Renal cortex interstitium (tissue), 11 donors: ENCODE data around the gene OPHN1. TPM values are rescaled to one million over a fixed set of nuclear protein-coding genes. Genes with fewer than 3 reads are reported as not detected.
A peak's percentile ranks its signal among the peaks of the same experiment; 100 is the strongest.
"Not testable (repeated sequence)": the region's sequence is repeated elsewhere in the genome, so short reads cannot be mapped to it uniquely, and the experiment has no call there.

Source experiments
- DNase-seq, 11 donors: peaks; one replicate each; pipeline ENCODE4 v3.0.0-alpha.2; 2013; ENCODE audit warnings: low read depth in 9 of 11, low spot score in 4 of 11; ENCODE audit errors: extremely low read depth in 1 of 11
- polyA plus RNA-seq, 3 donors: library from polyadenylated mRNA; unstranded; fragments of 120-200 nt; gene quantifications; one replicate each; pipeline ENCODE4 v1.2.1, GENCODE V29; 2013; ENCODE audit not compliant: insufficient read length in 3 of 3

OPHN1 gene
- polyA plus RNA-seq, 3 donors = 8.8 to 11.3 (median 9.0) TPM

DNA sequence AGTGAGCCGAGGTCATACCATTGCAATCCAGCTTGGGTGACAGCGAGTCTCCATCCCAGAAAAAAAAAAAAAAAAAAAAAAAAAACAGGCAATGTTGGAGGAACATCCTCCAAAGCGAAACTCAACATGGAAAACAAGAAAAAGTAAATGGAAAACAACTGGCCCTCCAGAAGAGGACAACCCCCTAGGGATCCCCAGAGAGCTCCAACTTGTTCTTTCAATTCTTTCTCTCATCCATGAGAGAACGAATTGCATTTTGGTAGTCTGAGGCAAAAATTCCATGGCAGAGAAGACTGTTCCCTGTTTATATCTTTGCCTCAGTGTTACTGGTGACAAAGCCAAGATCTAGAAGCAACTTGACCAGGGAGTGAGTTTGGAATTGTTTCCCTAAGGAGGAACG is 49.8 kb downstream of the OPHN1 start:
- DNase-seq = no peak

DNA sequence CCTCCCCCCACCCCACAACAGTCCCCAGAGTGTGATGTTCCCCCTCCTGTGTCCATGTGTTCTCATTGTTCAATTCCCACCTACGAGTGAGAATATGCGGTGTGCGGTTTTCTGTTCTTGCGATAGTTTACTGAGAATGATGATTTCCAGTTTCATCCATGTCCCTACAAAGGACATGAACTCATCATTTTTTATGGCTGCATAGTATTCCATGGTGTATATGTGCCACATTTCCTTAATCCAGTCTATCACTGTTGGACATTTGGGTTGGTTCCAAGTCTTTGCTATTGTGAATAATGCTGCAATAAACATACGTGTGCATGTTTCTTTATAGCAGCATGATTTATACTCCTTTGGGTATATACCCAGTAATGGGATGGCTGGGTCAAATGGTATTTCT is 55.7 kb downstream of the OPHN1 start:
- not testable (repeated sequence) for DNase-seq

DNA sequence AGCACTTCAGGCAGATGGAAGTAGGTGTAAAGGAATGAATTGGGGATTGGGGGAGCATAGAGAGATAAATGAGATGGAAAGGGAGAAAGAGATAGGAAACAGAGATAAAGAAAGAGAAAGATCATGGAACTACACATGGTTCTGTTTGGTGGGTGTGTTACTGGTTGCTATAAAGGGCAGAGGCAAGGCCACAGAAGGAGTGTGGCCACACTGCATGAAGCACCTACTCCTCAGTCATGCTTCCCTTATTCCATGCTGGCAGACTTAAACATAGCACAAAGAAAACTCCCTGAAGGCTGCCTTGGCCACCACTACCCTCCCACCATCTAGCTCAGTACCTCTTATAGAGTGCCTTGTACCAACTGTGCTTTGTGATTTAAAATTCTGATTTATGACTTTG is 56.9 kb downstream of the OPHN1 start:
- DNase-seq = no peak

DNA sequence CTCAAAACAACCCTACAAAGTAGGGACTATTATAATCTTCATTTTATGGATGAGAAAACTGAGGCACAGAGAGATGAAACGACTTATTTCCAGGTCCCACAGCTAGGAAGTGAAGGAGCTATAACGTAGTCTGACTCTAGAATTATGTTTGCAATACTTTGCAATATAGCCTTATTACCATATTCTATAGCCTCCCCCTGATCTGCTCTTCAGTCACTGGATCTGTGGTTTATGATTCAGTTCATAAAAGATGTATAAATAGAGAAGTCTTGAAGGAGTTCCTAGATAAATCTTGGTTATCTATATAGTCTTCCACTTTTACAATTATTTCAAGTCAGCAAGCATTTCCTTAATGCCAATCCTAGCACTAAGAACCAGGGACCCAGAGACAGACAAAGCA is 57.5 kb downstream of the OPHN1 start:
- DNase-seq = no peak

DNA sequence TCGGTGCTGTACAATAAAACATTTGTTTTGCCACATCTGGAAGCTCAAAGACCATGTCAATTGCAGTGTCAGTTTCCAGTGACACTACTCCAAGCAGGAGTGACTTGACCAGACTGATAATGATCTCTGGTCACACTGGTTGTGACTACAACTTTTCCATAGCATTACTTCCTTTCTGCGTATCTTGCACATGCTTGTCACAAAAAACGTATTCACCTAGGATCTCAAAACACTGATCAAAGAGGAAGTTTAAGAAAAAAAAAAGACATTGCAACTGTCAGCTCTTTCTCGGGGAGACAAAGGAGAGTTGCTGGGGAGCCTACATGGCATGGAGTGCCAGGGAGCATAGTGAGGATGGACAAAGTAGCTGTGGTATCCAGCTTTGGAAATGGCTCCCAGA is 60.6 kb downstream of the OPHN1 start:
- no peak for DNase-seq

DNA sequence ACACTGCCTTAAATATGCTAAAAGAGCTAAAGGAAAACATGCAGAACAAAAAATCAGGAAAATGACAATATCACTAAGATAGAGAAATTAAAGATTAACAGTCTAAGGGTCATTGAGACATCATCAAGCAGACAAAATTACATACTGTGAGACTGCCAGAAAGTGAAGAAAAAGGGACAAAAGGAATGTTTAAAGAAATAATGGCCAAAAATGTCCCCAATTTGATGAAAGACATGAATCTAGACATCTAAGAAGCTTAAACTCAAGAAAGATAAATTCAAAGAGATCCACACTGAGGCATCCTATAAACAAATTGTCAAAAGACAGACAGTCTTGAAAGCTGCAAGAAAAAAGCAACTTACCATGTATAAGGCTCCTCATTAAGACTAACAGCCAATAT is 63.7 kb downstream of the OPHN1 start:
- no peak for DNase-seq

DNA sequence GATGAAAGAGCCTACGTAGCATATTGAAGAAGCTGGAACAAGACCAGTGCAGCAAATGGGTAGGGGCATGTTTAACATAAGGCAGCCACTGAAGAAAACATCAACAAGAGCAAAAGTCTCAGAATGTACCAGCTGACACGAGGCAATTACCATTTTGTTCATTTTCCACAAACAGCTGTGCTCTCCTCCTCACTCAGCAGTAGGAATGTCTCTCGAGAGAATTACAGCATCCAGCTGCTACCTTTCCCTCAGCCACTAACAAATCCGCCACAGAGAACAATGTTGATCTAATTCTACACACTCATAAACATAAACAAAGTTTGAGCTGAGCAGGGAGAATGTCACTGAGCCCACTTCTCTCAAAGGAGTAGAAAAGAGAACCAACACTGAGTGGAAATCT is 68.0 kb downstream of the OPHN1 start:
- peak in 9 of 11 donors; percentile 5 to 46 (median 26) for DNase-seq

DNA sequence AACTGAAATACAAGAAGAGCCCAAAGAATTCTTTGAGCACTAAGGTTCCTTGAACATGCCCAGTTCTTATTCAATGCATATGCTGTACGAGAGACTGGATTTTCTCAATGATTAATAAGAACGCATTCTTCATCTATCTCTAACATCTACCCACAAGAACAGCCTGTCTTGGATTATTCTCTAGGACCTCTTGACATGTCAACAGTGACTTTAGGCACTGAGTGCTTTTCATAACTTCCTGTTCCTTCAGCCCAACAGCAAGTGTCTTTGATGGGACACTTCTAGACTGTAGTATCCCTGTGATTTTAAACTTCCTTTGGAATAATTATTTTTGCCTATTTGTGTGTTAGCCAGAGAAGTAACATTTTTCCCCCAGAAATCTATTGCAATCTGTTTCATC is 69.3 kb downstream of the OPHN1 start:
- no peak for DNase-seq

DNA sequence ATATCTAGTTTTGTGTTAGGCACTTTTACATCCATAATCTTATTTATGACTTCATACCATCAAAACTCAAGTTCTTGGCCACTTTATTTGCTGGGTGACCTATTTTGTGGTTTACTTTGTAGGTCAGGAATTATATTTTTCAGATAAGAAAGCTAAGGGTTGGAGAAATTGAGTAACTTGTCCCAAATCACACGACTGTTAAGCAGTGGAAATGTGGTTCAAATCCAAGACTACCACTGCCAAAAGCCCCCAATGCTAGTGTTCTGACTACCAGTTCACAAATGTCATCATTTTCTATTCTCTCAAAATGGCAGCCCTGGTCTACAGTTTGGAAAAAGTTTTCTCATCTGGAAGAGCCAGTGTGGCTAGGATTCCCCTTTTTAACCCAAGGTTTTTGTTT is 74.6 kb downstream of the OPHN1 start:
- no peak for DNase-seq

DNA sequence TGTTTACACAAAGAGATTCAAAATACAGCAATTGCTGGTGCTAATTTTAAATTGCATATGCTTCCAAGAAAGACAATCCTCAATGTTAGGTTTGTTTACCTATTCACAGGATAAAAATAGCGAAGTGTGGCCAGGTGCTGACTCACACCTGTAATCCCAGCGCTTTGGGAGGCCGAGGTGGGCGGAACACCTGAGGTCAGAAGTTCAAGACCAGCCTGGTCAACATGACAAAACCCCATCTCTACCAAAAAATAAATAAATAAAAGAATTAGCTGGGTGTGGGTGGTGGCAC is 77.7 kb downstream of the OPHN1 start:
- no peak for DNase-seq

DNA sequence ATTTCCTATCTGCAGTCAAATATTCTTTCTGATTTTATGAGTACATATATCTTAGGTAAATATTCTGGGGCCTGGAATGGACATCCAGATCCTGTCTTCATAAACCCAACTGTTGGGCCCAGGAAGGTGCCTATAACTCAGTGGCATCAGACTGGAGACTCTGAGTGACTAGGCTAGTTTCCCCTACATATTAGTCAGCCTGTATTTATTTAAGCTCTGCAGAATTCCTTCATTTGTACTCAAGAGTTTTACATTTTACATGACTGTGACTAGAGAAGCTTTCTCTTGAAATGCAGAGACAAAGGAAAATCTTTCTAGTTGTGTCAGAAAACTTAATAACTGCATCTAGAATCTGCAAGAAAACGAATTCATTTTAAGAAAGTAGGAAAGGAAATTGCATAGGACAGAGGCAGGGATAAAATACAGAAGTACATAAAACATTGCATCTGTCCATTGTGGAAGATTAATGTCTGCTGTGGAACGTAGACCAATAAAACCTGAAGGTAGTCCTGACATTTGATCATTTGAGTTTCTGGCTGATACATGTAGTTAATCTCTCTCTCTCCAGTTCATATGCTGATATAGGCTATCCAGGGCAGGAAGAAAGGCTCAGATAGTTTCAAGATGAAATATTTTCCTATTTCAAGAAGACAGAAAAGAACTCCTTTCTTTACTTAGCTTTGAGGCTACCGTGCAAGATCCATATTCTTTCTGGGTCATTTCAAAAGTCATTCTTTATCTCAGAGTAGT is 78.2 kb downstream of the OPHN1 start:
- DNase-seq = peak in 1 of 11 donors; percentile 1

DNA sequence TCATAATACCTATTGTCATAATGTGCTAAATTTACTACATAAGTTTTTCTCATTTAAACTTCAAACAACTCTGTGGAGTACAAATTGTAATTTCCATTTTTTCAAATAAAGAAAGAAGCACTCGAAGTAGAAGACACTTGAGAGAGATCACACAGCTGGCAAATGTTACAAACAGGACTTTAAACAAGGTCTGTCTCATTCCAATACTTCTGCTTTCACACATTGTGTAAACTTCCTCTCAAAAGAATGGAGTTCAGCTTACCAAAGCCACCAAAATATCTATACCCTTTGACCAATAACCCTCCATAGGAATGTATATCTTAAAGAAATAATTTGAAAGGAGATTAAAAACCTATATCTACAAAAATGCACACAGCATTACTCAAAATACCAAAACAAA is 88.3 kb downstream of the OPHN1 start:
- DNase-seq = no peak

DNA sequence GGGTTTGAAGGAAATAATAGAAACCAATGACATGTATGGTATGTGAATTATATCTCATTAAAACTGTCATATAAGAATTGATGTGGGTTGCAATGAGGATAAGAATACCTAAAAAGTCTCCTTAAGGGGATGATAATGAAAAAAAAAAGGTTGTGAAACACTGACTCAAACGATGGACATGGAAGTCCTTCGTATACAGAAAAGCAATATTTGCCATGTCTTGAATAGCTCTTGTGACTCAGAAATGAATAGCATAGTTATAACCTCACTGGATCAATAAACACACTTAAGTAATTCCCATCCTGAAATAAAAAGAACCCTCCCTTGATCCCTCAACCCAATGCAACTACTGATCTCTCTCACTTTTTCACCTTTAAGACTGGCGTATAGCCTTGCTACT is 89.7 kb downstream of the OPHN1 start:
- DNase-seq = no peak

DNA sequence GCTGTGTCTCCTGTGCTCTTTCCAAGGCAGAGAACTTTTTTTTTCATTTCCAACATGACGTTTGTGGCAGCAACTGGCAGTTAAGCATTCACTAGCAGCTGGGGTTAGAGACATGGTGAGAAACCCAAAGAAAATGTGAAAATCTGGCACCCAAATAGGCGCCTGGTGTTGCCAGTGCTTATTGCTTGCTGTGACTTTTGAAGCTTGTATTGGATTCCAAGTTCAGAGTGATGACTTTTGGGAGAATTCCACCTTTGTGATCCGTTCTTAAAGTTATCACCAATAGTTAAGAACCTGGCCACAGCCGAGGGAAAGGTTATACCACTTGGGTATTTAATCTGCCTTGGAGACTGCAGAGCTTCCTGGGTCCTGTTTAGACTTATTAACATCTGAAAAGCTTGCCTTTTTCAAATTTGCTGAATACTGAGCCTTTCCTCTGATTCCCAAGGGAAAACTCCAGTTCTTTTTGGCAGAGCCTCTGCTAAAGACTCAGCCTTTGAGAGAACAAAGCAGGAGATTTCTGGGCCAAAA is 101.0 kb downstream of the OPHN1 start:
- no peak for DNase-seq

DNA sequence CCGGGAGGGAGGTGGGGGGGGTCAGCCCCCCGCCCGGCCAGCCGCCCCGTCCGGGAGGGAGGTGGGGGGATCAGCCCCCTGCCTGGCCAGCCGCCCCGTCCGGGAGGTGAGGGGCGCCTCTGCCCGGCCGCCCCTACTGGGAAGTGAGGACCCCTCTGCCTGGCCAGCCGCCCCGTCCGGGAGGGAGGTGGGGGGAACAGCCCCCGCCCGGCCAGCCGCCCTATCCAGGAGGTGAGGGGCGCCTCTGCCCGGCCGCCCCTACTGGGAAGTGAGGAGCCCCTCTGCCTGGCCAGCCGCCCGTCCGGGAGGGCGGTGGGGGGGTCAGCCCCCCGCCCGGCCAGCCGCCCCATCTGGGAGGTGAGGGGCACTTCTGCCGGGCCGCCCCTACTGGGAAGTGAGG is 106.5 kb downstream of the OPHN1 start:
- not testable (repeated sequence) for DNase-seq

DNA sequence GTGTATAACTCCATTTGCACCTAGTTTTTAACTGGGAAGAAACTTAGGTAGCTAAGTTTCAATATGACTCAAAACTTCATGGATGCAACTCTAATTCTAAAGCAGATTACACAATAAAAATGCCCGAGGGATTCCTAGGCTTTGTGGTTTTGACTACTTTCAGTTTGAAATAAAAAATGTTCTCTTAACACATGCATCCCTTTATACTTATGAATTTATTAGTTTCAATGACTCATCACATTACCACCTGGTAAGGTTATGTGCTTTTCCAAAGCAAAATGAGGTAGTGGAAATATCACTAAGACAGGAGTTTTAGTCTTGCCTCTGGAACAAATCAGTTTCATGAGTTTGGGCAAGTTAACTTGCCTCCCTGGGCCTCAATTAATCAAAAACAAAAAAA is 125.5 kb downstream of the OPHN1 start:
- DNase-seq = no peak

DNA sequence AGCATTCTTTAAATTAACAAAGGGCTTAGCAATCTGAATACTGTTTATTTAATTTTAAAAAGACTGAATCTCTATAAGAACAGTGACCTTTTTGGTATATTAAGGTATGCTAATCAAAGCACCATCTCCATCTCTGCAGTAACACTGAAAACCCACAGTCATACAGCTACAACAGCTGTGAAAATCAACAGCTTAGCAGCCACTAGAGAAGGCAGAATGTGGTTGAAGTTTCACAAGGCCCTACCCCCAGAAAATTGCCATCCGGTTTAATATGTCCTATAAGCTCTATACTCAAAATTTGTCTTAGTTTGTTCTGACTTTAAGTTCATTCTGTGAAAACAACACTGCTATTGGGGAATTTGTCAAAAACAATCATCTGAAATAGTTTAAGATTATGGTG is 128.7 kb downstream of the OPHN1 start:
- no peak for DNase-seq

DNA sequence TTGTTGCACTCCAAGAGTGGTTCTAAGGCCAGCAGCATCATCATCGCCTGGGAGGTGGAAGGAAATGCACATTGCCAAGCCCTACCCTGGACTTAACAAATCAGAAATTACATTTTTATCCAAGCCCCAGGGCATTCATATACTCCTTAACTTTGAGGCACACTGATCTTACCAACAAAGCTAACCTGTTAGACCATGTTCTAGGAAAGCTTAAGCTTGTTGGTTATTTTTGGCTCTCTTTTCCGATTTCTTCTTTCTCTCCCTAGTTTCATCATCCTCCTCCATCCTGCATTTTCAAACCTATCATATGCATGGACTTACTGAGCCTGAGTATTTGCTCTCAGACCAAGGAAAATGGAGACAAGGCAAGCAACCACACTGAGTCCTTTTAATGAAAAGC is 133.4 kb downstream of the OPHN1 start:
- no peak for DNase-seq

DNA sequence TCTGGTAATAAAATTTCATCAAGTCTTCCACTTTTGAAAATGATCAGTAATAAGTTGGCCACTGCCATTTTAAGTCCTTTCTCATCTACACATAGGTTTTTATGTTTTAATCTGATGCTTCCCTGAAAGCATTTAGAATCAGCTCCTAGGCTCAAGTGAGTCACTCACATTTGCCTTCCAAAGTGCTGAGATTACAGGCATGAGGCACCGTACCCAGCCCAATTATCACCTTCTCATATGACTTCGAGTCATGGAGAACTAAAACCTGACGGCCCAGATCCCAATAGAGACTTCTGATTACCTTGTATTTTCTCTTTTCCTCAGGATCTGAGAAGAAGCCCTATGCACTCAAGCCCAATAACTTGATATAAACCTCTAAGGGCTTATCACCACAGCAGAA is 140.8 kb downstream of the OPHN1 start:
- DNase-seq = no peak

DNA sequence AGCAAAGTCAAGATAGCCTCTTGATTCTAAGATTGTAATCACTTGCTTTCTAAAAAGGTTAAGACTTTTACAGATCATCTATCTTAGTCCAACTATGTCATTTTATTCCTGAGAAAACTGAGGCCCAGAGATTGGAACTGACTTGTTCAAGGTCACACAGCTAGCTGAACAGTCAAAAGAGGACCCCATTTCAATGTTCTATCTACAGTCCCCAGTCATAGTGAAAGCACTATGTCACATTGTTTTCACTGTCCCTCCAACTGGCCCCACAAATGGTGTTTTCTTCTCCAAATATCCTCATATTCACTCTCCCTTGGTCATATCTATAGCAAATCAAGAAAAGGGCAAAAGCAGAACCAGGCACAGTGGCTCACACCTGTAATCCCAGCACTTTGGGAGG is 145.2 kb downstream of the OPHN1 start:
- no peak for DNase-seq

DNA sequence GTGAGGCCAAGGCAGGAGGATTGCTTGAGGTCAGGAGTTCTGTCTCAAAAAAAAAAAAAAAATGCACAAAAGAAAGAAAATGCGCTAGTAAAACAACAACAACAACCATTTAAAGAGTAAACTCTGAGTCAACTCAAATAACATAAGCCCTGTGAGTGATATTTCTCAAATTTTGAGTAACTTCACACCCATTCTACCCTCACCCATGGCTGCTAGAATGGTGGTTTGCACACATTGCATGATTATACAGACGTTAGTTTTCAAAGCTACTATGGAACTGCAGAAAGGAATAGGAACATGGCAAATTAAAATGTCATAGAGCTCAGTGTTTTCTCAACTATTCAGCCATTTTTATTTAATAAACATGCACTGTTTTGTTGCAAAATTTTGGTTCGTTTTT is 145.9 kb downstream of the OPHN1 start:
- no peak for DNase-seq
